Activated CD8-positive, alpha-beta memory T cell treated with anti-CD3 and anti-CD28 coated beads for 36 hours (primary cell): Measurements from ENCODE around the gene SHISA6. TPM values are rescaled to one million over a fixed set of nuclear protein-coding genes. Genes with fewer than 3 reads are reported as not detected.

Experiments
- CTCF ChIA-PET: fragments of 350-600 bp; sonication (Branson Sonifier 250); formaldehyde crosslinking; loops from one replicate; lab custom pipeline; 2021; ENCODE audit warnings: antibody characterized with exemption; lab: Charles Lee
- POLR2A ChIA-PET: fragments of 350-600 bp; sonication (Branson Sonifier 250); formaldehyde crosslinking; loops from one replicate; lab custom pipeline; 2021; ENCODE audit warnings: antibody characterized with exemption; lab: Charles Lee
- total RNA-seq, 2 experiments: library from RNA; stranded (reverse); gene quantifications; one replicate each; pipeline ENCODE4 v1.2.3, GENCODE V29; 2021

Gene SHISA6
- not detected for total RNA-seq

DNA sequence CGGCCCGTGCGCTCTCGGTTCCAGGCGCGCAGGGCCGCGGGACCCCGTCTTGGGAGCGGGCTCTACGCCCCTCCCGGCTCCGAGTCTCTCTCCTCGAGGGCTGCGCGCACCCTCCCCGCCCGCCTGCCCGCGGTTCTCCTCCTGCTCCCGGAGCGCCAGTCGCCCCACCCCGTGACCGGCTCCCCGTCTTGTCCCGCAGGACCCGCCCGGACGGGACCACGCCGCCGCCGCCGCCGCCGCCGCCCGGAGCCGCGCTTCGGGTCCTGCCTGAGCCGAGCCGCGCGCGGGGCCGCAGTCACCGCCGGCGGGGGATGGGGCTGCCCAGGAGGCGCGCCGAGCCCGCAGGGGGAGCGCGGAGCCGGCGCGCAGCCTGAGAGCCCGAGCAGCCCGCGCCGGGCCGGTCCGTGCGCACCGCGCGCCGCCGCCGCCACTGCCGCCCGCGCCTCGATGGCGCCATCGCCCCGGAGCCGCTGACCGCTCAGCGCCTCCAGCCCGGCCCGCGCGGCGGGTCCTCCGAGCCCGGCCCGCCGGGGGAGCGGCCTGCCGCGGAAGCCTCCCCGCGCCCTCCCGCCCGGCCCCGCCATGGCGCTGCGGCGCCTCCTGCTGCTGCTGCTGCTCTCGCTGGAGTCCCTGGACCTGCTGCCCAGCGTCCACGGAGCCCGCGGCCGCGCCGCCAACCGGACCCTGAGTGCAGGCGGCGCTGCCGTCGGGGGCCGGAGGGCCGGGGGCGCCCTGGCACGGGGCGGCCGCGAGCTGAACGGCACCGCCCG is at the start of gene SHISA6:
Gene SHISA6, plus strand, starts transcription at position 373 of the 770 bp plus-strand sequence.
- CTCF ChIA-PET = interaction anchor here (0.5 kb wide), 1 partner anchor 190 kb away, joined by 3 read pairs; no protein-coding TSS in a partner anchor
- POLR2A ChIA-PET = no interaction called here

DNA sequence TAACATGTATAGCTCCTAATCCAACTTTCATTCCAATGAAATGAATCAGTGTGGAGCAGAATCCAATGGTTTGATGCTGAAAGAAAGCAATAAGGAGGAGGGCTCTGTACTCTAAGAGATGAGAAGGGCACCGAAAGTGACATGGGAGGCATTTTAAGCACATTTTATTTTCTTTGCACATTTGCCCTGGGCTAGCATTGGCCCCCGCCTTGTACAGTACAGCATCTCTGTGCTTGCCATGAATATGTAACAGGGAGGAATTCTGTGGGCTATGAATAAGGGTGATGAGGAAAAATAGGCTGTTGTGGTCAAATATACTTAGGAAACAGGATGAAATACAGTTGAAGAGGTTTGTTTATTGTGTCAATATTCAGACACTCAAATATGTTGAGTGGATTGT is 45.2 kb upstream of the SHISA6 start:
- CTCF ChIA-PET = no interaction called here
- POLR2A ChIA-PET = no interaction called here

DNA sequence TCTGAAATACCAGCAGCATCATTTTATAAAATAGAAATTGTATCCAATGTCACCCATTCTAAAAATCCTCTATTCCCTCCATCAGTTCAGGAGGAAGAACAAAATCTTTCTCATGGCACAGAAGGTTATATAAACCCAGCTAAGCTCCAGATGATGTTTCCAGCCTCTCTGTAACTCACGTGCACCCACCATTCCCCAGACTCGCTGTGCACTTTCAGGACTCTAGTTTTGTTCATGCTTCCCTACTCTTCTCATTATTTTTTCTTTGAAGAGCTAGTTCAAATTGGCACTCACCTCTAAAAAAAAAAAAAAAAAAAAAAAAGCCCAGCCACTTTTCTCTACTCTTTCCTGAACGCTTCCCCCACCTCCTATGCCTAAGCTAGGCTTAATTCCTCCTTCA is 36.0 kb upstream of the SHISA6 start:
- ChIA-PET POLR2A (no interaction called here), CTCF (no interaction called here)

DNA sequence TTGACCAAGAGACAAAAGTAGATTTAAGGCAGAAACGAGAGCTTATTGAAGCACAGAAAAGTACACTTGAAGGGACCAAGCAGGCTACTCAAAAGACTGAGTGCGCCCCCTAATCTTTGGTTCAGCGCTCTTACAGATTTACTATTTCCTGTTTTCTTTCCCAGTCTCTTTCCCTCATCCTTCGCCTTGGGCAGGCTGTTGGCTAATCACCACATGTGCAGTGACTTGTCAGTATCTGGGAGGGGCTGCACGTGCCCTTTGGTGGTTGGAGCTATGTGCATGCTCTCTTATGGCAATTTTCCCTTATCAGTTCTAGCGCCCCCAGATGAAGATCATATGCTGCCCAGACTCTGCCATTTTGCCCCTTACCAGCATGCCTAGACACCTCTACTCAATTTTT is 35.4 kb upstream of the SHISA6 start:
- ChIA-PET POLR2A (no interaction called here), CTCF (interaction anchor here (0.6 kb wide), 1 partner anchor 337 kb away, joined by 4 read pairs; no protein-coding TSS in a partner anchor)

DNA sequence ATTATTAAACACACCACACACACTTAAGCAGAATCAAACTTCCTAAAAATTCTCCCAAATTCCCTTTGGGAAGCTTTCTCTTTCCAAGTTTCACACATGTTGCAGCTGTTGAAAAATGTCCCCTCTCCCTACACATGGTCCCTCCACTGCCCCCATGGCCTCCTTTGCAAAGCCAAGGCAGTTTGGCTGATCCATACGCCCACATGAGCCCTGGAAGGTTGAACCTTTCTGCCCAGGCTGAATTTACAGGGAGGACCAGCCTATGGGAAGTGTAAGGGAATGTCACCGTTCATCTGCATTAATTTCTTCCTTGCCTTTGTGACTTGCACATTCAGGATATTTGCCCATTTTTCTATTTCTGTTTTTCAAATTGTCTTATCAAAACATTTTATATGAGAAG is 31.1 kb upstream of the SHISA6 start:
- ChIA-PET POLR2A (no interaction called here), CTCF (no interaction called here)

DNA sequence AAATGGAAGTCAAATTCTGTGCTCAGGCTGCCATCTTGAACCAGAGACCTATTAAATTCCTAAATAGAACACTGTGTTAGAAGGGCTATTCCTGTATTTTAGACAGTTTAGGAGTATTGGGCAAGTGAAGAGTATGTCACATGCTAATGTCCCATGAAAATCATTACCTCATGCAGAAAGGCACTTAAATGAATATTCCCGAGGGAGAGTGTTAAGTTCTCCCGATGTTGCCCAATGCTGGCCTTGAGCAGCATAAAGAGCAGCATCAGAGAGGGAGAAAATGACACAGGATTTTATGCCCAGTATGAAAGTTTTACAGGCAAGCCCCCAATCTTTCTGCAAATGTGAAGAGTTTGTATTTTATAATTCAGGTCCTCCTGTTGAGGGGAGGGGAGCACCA is 28.2 kb upstream of the SHISA6 start:
- POLR2A ChIA-PET = no interaction called here
- CTCF ChIA-PET = no interaction called here

DNA sequence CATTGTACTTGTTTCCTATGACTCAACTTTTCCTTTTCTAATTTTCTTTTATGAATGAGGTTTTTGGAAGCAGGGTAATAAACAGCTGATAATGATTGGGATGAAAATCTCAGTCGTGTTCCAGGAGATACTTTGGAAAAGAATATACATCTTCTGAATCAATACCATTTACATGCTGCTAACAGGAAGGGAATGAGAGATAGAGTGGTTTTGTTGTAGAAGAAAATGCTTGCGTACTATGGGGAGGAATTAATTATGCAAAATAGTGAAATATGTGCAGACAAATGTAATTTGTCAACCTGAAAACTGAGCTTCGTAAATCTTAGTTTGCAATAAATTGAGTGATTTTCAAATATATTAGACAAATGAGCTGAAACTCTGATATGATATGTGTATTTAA is 24.0 kb upstream of the SHISA6 start:
- ChIA-PET CTCF (no interaction called here), POLR2A (no interaction called here)

DNA sequence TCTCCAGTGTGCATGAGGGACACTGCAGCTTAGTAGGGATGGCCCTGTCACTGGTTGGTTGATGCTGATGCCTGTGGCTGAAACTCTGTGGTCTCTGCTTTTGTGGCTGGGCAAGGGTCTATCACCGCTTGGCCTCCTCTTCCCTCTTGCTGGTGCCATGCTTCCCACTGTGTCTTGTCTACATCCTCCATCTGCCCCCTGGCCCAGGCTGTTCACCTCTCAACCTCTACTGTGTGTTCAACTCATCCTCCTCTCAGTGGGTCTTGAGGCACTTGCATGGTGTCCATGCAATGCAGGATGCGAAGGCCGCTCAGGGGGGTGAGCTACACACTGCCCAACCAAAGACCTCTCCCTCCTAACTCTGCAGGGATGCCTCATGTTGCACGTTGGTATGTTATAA is 19.8 kb upstream of the SHISA6 start:
- POLR2A ChIA-PET = no interaction called here
- CTCF ChIA-PET = no interaction called here

DNA sequence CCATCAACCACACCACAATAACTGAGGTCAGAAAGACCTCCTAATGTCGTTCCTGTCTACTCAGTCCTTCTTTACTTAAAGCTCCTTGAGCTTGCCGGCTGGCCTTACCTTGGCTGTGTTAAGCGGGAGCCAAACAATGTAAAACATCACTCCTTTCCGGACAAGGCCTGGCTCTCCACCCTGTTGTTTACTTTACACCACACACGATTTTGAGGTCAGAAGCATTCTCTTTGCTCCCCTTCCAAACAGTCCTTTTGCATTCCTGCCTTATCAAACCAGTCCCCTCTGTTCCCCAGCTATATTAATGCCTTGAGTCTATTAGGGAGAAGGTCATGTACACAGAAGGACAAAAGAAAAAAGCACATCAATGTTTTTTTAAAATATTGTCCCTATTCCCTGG is 19.3 kb upstream of the SHISA6 start:
- ChIA-PET CTCF (no interaction called here), POLR2A (no interaction called here)

DNA sequence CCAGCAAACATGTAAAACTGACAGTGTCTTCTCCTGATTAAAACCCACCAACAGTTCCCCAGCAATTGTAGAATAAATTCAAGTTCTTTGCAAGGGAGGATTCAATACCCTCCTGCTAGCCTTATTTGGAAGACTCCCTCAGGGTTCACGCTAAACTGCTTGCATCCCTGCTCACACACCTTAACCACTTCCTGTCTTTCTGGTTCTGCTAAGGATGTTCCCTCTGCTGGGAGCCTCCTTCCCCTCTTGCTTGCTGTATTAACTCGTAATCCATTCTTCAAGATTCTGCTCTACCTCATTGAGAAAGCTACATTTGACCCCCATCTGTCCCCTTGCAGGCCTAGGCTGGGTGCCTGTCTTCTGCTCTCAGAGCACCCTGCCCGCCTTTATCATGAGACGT is 2.3 kb upstream of the SHISA6 start:
- CTCF ChIA-PET = interaction anchor here (1.3 kb wide), 1 partner anchor 14 kb away, joined by 3 read pairs; no protein-coding TSS in a partner anchor
- POLR2A ChIA-PET = no interaction called here

DNA sequence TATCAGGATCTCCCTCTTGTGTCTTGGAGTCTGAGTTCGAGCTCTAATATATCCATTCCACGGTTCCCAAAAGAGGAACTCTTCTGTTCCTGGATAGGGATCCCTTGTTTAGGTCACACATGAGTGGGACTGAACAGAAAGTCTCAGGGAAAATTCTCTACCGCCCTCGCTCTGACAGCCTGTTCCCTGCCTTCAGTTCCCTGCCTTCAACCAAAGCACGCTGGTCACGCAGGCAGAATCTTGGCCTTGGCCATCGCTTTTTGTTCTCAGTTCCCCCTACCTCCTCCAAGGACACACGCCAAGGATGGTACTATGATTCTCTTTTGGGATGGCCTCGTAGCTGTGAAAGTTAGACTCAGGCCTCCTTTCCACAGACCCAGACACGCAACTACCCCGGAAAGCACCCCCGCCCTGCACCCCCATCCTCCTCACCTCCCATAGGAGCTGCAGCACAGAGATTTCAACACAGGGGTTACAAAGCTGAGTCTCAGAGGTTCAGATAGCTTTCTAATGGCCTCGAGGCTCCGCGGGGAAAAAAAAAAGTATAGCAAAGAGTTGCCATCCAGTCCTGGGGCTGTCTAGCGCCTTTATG is 1.5 kb upstream of the SHISA6 start:
- ChIA-PET CTCF (interaction anchor here (1.3 kb wide), 1 partner anchor 13 kb away, joined by 3 read pairs; no protein-coding TSS in a partner anchor), POLR2A (no interaction called here)

DNA sequence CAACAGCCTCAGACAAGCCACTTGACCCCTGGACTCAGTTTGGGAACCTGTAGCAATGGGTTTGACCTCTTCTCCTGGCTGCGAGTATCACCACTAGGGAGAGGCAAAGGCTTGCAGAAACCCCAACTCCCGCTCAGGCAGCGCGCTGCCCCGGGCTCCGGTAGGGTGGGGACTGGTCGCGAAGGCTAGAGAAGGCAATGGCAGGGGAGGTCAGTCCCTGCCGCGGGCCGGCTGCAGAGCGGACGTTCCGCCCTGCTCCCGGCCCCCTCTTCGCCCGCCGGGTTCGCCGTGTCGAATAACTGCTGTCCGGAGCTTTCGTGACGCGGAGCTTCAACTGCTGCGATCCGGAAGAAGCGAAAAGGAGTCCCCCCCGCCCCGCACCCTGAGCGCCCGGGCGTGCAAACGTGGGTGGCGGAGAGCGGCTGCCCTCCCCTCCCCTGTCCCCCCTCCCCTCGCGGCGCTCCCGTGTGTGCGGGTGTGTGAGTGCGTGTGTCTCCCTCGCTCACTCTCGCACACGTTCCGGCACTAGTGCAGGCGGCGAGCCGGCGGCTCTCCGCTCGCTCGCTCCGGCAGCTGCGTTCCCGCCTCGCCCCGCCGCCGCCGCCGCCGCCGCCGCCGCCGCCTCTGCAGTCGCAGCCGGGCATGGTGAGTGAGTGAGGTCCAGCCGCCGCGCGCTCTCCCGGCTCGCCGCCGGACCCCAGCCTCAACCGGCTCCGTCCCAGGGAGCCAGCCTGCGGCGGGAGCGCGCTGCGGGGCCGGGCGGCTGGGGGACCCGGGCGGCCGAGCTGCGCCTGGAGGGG is 772 bp upstream of the SHISA6 start:
- ChIA-PET POLR2A (no interaction called here), CTCF (no interaction called here)

DNA sequence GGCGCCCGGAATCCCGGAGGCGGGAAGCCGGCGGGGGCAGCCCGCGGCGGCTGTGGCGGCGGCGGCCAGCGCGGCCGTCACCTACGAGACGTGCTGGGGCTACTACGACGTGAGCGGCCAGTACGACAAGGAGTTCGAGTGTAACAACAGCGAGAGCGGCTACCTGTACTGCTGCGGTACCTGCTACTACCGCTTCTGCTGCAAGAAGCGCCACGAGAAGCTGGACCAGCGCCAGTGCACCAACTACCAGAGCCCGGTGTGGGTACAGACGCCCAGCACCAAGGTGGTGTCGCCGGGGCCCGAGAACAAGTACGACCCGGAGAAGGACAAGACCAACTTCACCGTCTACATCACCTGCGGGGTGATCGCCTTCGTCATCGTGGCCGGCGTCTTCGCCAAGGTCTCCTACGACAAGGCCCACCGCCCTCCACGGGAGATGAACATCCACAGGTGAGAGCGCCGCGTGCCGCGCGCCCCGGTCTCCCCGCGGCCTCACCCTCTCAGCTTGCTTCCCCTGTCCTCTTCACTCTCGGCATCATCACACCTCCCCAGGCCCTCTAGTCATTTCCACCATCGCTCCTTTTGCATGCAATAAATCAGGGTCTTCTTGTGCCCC is 706 bp downstream of the SHISA6 start:
- POLR2A ChIA-PET = no interaction called here
- CTCF ChIA-PET = interaction anchor here (0.5 kb wide), 1 partner anchor 191 kb away, joined by 3 read pairs; no protein-coding TSS in a partner anchor

DNA sequence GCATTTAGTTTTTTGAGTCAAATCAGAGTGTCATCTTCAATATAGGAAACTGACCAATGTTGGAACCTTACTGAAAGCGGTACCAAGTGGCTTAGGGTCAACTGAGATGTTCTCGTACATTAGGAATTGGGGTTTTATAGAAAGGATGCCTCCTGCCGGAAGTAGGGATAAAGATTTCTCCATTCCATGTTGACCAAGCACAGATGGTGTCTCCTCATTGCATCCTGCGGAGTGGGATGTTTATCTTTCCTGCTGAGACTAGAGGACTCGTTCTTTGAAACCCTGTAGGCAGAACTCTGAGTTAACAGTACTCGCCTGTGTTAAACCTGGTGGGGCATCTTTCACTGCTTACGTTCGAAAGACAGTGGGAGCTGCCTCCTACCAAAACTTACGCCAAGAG is 1.4 kb downstream of the SHISA6 start:
- CTCF ChIA-PET = no interaction called here
- POLR2A ChIA-PET = no interaction called here

DNA sequence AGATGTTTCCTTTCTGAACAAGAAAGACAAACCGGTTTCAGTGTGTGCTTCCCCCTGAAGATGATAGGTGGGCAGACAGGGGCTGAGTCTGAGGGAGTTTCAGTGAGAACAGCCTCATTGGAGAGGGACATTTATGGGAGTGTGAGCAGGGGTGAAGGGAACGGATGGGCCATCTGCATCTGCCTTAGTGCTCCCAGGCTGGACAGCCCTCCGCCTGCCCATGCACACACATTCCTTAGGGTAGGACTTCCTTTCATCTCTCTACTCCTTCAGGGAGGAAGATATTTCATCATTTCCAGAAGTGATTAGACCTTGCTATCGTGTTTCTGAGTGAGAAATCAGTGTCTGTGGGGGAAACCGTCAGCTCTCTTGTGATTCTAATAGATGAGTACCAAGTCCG is 3.8 kb downstream of the SHISA6 start:
- CTCF ChIA-PET = no interaction called here

DNA sequence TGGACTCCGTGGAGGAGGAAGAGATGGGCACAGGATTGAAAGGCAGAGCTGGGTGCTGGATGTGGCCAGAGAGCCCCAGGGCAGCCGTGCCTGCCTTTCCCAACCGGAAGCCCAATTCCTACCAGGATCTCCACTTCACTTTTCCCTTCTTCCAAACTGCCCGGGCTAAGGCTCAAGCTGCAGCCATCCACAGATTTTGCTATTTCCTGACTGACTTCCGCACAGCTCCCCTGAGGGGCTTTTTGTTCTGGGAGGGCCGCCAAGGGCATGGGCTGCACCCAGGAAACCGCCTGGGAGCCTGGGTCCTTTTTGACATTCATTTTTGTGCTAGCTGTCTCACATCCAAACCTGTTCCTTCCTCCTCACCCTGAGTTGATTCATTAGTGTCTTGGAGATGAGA is 4.2 kb downstream of the SHISA6 start:
- POLR2A ChIA-PET = no interaction called here
- CTCF ChIA-PET = no interaction called here

More for the DNA sequence above, 3.8 kb downstream of the SHISA6 start:
- POLR2A ChIA-PET = no interaction called here

DNA sequence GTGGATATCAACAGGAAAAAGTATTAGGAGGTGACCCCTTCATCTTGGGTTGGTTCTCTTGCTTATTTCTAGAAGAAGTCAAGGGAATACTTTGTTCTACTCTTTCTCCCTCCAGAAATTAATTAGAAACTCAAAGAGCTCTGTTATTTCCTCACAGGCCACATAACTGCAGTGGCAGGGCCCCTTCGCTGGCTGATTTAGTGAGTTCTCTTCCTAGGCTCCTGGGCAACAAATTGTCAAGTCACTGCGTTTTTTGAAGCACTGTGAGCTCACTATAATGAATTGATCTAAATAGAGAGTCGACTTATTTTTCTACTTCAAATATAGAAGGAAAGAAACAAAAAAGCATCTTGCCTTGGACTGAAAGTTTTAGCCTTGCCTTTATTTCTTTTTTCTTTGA is 4.8 kb downstream of the SHISA6 start:
- ChIA-PET POLR2A (no interaction called here), CTCF (no interaction called here)

DNA sequence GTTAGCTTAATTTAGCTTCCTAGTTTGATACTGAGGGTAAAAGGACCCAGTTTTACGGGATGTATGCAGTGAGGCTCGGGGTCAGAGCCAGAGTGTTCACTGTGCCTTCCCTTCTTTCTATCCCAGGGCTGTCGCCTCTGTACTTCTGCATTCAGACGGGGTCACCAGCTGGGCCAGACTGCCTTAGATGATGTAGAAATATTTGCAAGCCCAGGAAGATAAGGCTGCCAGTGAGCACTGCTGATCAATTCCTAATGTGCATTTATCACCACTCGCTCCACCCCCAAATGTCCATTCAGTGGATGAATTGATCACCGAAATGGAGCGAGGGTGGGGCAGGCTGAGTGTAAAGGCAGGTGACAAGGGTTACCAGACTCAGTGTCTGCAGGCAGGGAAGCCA is 9.1 kb downstream of the SHISA6 start:
- ChIA-PET POLR2A (no interaction called here), CTCF (no interaction called here)

DNA sequence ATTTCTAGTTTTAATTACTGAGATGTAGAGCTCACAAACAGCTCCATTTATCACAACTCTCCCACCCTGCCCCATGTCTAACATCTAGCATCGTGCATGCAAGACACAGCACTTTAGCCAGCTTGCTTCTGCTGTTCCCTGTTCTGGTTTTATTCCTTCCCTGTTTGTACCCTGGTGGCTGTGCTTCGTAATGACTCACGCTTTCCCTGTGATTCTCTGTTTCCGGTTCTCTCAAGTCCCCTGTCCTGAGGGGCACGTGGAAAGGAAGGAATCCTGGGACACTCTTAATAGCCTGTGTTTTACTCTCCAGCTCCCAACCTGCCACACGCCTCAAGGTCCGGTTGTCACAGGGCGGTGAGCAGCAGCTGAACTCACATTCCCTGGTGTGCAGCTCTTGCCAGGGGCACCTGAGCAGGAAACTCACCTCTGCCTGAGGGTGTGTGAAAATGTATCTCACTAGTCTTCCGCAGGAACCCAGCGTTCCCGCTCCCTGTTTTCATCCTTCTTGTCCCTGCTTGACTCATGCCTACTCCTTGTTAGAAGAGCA is 10.6 kb downstream of the SHISA6 start:
- CTCF ChIA-PET = no interaction called here
- POLR2A ChIA-PET = no interaction called here

DNA sequence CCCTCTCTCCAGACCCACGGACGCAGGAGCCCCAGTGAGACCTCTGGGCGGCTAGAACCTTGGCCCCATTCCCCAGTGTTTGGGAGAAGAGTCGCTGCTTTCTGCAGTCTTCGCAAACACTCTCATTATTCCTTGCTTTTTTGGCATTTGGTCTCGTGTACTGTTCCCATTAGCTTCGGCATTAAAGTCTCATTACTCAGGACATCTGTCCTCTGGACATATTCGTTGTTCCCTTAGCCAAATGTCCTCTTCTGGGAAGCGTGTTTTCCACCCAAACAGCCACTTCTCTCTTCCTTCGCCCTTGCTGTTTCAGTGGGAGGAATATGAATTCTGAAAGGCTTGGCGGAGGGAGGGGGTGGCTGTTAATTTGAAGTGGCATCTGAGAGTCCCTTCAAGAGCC is 11.1 kb downstream of the SHISA6 start:
- CTCF ChIA-PET = interaction anchor here (1.3 kb wide), 1 partner anchor 13 kb away, joined by 3 read pairs; no protein-coding TSS in a partner anchor
- POLR2A ChIA-PET = no interaction called here
